Astrocyte (in vitro differentiated cells and primary cell): ENCODE measurements around the gene PCBP3. TPM values are rescaled to one million over a fixed set of nuclear protein-coding genes. Genes with fewer than 3 reads are reported as not detected.

ENCODE experiments used
- DNase-seq: peaks from one replicate; pipeline ENCODE4 v3.0.0-alpha.2; 2010; ENCODE audit warnings: low read depth
- FAIRE-seq: peaks from 2 replicates; lab custom pipeline; 2011; peaks lifted over from hg19 to GRCh38; lab: Jason Lieb, UNC
- H2AFZ ChIP-seq: 2 replicates; pipeline ENCODE4 v1.6.0; 2012; ENCODE audit warnings: low read depth, low read length, inconsistent platforms
- H3K27ac ChIP-seq: 2 replicates; pipeline ENCODE4 v1.5.1; 2011; ENCODE audit warnings: low read depth, low read length, inconsistent platforms
- H3K27me3 ChIP-seq: 2 replicates; pipeline ENCODE4 v1.6.0; 2011; ENCODE audit warnings: low read length, inconsistent platforms; ENCODE audit not compliant: insufficient read depth
- H3K36me3 ChIP-seq: 2 replicates; pipeline ENCODE4 v1.5.1; 2011; ENCODE audit warnings: low read length, inconsistent platforms; ENCODE audit not compliant: insufficient read depth
- H3K4me1 ChIP-seq: 2 replicates; pipeline ENCODE4 v1.5.1; 2011; ENCODE audit warnings: low read length, inconsistent platforms; ENCODE audit not compliant: insufficient read depth
- H3K4me2 ChIP-seq: 2 replicates; pipeline ENCODE4 v1.6.0; 2012; ENCODE audit warnings: low read length, inconsistent platforms
- H3K4me3 ChIP-seq: 2 replicates; pipeline ENCODE4 v1.5.1; 2011; ENCODE audit warnings: low read depth, mild to moderate bottlenecking, low read length, inconsistent platforms; ENCODE audit not compliant: insufficient read depth
- H3K79me2 ChIP-seq: 2 replicates; pipeline ENCODE4 v1.6.0; 2012; ENCODE audit warnings: mild to moderate bottlenecking, low read length, inconsistent platforms; ENCODE audit not compliant: insufficient read depth
- H3K9ac ChIP-seq: 2 replicates; pipeline ENCODE4 v1.6.0; 2012; ENCODE audit warnings: mild to moderate bottlenecking, low read length, inconsistent platforms
- H3K9me3 ChIP-seq: 2 replicates; pipeline ENCODE4 v1.5.1; 2012; ENCODE audit warnings: low read depth, mild to moderate bottlenecking, low read length, inconsistent platforms; ENCODE audit not compliant: insufficient read depth
- H4K20me1 ChIP-seq: 2 replicates; pipeline ENCODE4 v1.6.0; 2012; ENCODE audit warnings: low read length, inconsistent platforms; ENCODE audit not compliant: insufficient read depth
- H3K27ac Mint-ChIP-seq: one replicate; pipeline ENCODE4 v1.8.0; 2021; ENCODE audit warnings: mild to moderate bottlenecking, mixed read lengths; ENCODE audit not compliant: unreplicated experiment
- H3K27me3 Mint-ChIP-seq: one replicate; pipeline ENCODE4 v1.8.0; 2021; ENCODE audit warnings: low read depth, mixed read lengths; ENCODE audit not compliant: unreplicated experiment
- H3K36me3 Mint-ChIP-seq: one replicate; pipeline ENCODE4 v1.8.0; 2021; ENCODE audit warnings: low read depth, mixed read lengths; ENCODE audit not compliant: unreplicated experiment
- H3K4me1 Mint-ChIP-seq: one replicate; pipeline ENCODE4 v1.8.0; 2021; ENCODE audit warnings: low read depth, mixed read lengths; ENCODE audit not compliant: unreplicated experiment
- H3K4me3 Mint-ChIP-seq: one replicate; pipeline ENCODE4 v1.8.0; 2021; ENCODE audit warnings: mild to moderate bottlenecking, moderate library complexity, mixed read lengths; ENCODE audit not compliant: unreplicated experiment
- H3K9me3 Mint-ChIP-seq: one replicate; pipeline ENCODE4 v1.8.0; 2021; ENCODE audit warnings: mild to moderate bottlenecking, mixed read lengths; ENCODE audit not compliant: unreplicated experiment
- EZH2 ChIP-seq: IDR thresholded peaks from 2 replicates; pipeline ENCODE4 v1.6.1; 2012; ENCODE audit warnings: mild to moderate bottlenecking, low read length, inconsistent platforms; ENCODE audit not compliant: insufficient read depth
- total RNA-seq: library from RNA; stranded (reverse); gene quantifications from 2 replicates; pipeline ENCODE4 v1.2.1, GENCODE V29; 2021
- TF ChIP-seq, protein P1 (sequence below): IDR thresholded peaks from 2 replicates; pipeline ENCODE4 v1.5.1; 2011; ENCODE audit warnings: low read depth, mild to moderate bottlenecking, inconsistent platforms, low read length, moderate library complexity; ENCODE audit not compliant: insufficient read depth

PCBP3 gene
- total RNA-seq, 1 donor from 2014 or later: 1.8 TPM

DNA sequence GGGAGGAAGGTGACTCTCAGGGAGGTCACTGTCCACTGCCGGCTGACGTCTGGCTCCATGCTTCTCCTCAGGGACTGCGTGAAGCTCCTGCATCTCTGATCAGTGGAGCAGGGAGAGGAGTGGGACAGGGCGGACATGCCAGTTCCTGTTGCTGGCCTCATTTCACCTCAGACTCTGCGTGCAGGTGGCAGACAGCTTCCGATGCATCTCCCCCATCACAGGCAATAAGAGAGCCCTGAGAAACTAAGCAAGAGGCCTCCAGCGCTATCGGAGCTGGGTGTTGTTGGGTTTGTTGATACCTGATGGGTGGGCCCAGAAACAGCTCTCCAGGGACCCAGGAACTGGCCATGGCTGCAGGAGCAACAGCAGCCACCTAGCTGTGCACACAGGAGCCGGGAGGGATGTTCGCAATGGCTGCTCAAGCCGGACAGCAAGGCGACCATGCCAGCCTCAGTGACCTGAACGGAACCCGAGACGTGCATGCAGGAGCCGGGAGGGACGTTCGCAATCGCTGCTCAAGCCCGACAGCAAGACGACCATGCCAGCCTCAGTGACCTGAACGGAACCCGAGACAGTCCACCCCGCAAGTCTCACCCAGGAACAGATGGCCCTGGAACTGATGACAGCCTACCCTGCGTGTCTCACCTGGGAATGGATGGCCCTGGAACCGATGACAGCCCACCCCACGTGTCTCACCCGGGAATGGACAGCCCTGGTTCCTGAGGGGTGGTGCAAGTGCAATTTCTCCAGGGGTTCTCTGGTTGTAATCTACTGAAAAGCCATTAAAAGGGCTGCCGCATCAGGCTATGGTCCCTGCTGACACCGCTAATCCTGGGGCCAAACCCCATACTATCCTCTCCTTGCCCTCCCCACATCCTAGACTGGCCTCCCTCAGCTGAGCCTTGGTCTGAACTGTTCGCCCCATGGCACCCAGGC lies 14.2 kb upstream of the PCBP3 start:
- Histone ChIP-seq H3K4me2 (no peak overlapping the region), H3K36me3 (no peaks in the 10 kb centered on the region), H3K27ac (no peak overlapping the region), H3K4me3 (no peak overlapping the region), H3K9me3 (no peaks in the 10 kb centered on the region), H3K9ac (no peak overlapping the region), H3K79me2 (no peaks in the 10 kb centered on the region), H4K20me1 (no peaks in the 10 kb centered on the region), H3K4me1 (no peaks in the 10 kb centered on the region), H2AFZ (no peak overlapping the region), H3K27me3 (peaks cover 8% of the 10 kb centered on the region)
- H3K4me3 Mint-ChIP-seq: no peak overlapping the region
- H3K27me3 Mint-ChIP-seq: peaks cover 35% of the 10 kb centered on the region
- FAIRE-seq (no peak), DNase-seq (no peak)
- H3K4me1 Mint-ChIP-seq: no peaks in the 10 kb centered on the region
- peaks cover 17% of the 10 kb centered on the region for H3K9me3 Mint-ChIP-seq
- H3K27ac Mint-ChIP-seq: no peak overlapping the region
- TF ChIP-seq, protein P1, sequence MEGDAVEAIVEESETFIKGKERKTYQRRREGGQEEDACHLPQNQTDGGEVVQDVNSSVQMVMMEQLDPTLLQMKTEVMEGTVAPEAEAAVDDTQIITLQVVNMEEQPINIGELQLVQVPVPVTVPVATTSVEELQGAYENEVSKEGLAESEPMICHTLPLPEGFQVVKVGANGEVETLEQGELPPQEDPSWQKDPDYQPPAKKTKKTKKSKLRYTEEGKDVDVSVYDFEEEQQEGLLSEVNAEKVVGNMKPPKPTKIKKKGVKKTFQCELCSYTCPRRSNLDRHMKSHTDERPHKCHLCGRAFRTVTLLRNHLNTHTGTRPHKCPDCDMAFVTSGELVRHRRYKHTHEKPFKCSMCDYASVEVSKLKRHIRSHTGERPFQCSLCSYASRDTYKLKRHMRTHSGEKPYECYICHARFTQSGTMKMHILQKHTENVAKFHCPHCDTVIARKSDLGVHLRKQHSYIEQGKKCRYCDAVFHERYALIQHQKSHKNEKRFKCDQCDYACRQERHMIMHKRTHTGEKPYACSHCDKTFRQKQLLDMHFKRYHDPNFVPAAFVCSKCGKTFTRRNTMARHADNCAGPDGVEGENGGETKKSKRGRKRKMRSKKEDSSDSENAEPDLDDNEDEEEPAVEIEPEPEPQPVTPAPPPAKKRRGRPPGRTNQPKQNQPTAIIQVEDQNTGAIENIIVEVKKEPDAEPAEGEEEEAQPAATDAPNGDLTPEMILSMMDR: no peak
- TF ChIP-seq EZH2: no peak
- no peaks in the 10 kb centered on the region for H3K36me3 Mint-ChIP-seq

DNA sequence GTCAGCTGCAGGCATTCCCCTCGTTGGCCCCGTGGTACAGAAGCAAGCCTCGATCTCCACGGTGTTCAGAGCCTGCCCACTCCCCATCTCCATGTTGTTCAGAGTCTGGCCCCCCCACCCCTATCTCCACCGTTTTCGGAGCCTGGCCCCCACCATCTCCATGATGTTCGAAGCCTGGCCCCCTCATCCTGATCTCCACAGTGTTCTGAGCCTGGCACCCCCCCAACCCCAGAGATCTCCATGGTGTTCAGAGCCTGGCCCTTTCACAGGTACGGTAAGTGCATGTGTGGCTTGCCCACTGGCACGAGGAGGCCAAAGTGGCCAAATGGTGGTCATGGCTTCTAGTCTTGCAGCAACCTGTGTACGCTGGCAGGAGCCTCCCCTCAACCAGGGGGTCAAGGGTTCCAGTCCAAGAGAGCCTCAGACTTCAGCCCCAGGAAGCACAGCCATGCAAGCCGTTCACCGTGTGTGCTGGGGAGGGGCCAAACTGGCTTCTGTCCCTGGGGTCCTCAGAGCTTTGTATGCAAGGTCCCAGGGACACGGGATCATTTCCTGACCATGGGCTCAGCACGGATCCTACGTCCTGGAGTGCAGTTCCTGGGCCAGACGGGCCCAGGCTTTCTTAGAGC lies 13.3 kb upstream of the PCBP3 start:
- Mint-ChIP-seq H3K36me3 (no peaks in the 10 kb centered on the region), H3K9me3 (peaks cover 14% of the 10 kb centered on the region), H3K27ac (no peak overlapping the region), H3K4me3 (no peak overlapping the region), H3K4me1 (no peaks in the 10 kb centered on the region), H3K27me3 (peaks cover 32% of the 10 kb centered on the region)
- no peak overlapping the region for H3K4me2 ChIP-seq
- H3K9ac ChIP-seq: no peak overlapping the region
- H2AFZ ChIP-seq: no peak overlapping the region
- H4K20me1 ChIP-seq: no peaks in the 10 kb centered on the region
- no peak overlapping the region for H3K27ac ChIP-seq
- DNase-seq (no peak), FAIRE-seq (no peak)
- TF ChIP-seq, protein P1: no peak
- TF ChIP-seq EZH2: no peak
- H3K79me2 ChIP-seq: no peaks in the 10 kb centered on the region
- no peaks in the 10 kb centered on the region for H3K9me3 ChIP-seq
- H3K4me1 ChIP-seq: no peaks in the 10 kb centered on the region
- H3K4me3 ChIP-seq: no peak overlapping the region
- peaks cover 4% of the 10 kb centered on the region for H3K27me3 ChIP-seq
- no peaks in the 10 kb centered on the region for H3K36me3 ChIP-seq
